CD1c-positive myeloid dendritic cell (primary cell): Measurements from ENCODE around the gene CCL7.

Experiments used
- DNase-seq: peaks from one replicate; pipeline ENCODE4 v3.0.0-alpha.2; 2016; ENCODE audit errors: extremely low spot score

The CCL7 gene

GRCh38 chr17:34246881-34247280, 23.1 kb upstream of the CCL7 start:
- peak; percentile 87 for DNase-seq

- peak; percentile 85 for DNase-seq
Observed at GRCh38 chr17:34248511-34249024, 21.5 kb upstream of the CCL7 start.

DNA sequence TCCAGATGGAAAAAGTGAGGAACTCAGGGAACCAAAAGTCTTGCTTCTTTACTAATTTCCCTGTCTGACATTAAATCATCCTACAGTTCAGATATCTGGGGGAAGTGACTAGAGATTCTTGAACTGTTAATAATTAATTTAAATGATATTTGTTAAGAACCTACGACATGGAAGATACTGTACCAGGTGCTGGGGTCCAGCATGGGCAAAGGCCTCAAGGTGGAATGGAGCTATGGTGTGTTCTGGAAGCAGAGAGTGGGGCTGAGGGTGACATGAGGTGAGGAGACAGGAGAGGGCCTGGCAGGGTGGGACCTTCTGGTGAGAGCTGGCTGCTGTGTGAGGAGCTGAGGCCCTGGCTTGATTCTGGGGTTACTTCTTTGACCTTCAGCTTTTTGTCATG, 21.0 kb upstream of the CCL7 start:
- DNase-seq = no peak

- DNase-seq = peak; percentile 60
Observed at GRCh38 chr17:34249478-34249877, 20.5 kb upstream of the CCL7 start.

- DNase-seq = no peak
Observed at GRCh38 chr17:34251186-34251585, 18.8 kb upstream of the CCL7 start.

DNA sequence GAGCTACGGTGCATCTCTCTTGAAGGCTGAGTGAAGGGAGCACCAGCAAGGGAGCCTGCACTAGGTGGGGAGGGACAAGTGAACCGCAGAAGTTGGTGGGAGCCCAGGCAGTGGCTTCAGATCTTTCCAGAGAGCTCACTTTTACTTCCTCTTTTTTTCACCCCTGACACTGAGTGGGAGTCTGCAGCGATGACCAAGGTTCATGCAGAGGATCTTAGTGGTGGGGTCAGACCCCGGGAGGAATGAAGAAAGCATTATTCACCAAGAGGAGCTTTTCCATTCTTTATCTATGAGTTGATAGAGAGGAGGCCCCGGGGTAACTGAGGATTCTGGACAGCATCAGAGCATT, 18.0 kb upstream of the CCL7 start:
- DNase-seq = peak; percentile 92

GRCh38 chr17:34252444-34253138, 17.4 kb upstream of the CCL7 start:
- DNase-seq = peak; percentile 88

DNA sequence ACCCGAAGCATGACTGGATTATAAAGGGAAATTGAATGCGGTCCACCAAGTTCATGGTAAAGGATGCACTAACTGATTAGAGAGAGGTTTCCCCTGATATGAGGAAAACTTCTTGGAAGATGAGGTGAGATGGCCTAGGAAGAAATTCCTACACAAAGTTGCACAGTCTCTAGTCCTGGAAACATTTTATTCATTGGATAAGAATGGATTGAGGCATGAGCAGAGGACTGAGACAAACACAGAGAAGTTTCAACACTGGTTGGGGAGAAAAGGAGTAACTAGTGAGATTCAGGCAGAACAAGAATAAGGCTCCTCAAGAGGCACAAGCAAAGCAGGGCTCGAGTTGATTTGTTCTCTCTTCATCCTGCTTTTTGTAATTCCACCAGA, 16.9 kb upstream of the CCL7 start:
- no peak for DNase-seq

- DNase-seq = no peak
Observed at GRCh38 chr17:34254146-34254545, 15.9 kb upstream of the CCL7 start.

DNA sequence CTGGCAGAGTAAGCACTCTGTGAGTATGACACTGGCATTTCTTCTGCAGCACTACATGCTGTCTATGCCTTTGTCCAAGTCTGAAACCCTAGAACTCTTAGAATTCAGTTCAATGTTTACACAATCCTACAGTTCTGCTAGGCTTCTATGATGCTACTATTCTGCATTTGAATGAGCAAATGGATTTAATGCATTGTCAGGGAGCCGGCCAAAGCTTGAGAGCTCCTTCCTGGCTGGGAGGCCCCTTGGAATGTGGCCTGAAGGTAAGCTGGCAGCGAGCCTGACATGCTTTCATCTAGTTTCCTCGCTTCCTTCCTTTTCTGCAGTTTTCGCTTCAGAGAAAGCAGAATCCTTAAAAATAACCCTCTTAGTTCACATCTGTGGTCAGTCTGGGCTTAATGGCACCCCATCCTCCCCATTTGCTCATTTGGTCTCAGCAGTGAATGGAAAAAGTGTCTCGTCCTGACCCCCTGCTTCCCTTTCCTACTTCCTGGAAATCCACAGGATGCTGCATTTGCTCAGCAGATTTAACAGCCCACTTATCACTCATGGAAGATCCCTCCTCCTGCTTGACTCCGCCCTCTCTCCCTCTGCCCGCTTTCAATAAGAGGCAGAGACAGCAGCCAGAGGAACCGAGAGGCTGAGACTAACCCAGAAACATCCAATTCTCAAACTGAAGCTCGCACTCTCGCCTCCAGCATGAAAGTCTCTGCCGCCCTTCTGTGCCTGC, 15.2 kb upstream of the CCL7 start, which contains the start of gene CCL2:
Gene CCL2 (plus strand): TSS at position 635 of the 730 bp plus-strand sequence. CDS start 65 bp downstream, at position 700.
- peak; percentile 73 for DNase-seq

GRCh38 chr17:34255381-34255732, 14.7 kb upstream of the CCL7 start:
- DNase-seq = no peak

GRCh38 chr17:34255841-34256240, 14.2 kb upstream of the CCL7 start:
- DNase-seq = no peak

DNA sequence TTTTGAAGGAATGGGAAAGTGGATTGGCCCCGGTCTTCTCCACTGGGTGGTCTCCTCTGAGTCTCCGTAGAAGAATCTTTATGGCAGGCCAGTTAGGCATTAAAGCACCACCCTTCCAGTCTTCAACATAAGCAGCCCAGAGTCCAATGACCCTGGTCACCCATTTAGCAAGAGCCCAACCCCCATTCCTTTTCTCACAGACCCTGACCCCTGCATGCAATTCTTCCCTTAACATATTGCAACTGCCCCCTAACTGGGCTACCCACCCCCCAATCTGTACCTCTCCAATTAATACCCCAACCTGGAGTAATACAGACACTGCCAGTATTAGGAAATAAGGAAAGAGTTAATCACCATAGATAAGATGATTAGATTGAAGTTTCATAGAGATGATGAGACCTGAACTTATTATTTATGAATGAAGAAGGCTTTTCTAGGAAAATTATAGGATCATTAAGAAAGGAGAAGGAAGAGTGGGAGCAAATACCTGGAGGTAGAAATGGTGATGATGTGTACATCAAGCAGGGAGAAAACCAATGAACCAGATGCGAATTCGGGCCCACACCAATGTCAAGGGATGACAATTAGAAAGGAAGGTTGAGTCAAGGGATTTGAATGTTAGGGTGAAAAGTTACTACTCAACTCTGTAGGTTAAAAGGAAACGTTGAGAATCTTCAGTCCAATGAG, 12.6 kb upstream of the CCL7 start:
- DNase-seq = no peak

DNA sequence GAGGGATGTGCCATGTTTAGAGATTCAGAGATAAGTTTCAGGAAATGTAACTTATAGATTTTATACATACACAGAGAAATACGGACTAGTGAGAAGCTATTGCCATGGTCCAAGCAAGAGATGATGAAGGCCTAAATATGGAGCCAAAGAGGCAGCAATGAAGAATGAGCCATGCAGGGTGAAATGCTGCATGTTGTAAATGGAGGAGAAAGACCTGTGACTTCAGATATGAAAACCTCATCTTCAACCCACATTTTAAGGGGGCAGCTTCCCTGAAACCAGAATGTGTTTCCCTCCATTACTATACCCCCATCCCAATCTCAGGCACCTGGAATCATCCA, 12.1 kb upstream of the CCL7 start:
- DNase-seq = no peak

GRCh38 chr17:34259146-34259545, 10.9 kb upstream of the CCL7 start:
- no peak for DNase-seq

DNA sequence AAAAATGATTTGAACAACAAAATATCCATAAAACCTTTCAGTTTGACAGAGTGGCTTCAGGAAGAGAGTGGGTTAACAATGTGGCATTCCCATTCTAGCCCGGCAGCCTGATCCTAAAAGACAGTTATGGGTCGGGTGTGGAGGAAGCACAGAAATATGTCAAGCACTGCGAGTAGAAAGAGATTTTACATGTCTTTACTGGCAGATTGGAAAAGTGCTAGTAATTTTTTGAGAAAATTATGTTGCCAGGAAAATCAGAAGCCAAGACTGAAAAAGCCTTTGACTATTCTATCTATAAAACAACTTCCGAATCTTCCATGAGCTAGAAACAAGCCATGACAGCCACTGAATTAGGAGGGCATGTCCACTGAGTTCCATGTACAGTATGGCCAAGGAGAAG, 9.2 kb upstream of the CCL7 start:
- no peak for DNase-seq

DNA sequence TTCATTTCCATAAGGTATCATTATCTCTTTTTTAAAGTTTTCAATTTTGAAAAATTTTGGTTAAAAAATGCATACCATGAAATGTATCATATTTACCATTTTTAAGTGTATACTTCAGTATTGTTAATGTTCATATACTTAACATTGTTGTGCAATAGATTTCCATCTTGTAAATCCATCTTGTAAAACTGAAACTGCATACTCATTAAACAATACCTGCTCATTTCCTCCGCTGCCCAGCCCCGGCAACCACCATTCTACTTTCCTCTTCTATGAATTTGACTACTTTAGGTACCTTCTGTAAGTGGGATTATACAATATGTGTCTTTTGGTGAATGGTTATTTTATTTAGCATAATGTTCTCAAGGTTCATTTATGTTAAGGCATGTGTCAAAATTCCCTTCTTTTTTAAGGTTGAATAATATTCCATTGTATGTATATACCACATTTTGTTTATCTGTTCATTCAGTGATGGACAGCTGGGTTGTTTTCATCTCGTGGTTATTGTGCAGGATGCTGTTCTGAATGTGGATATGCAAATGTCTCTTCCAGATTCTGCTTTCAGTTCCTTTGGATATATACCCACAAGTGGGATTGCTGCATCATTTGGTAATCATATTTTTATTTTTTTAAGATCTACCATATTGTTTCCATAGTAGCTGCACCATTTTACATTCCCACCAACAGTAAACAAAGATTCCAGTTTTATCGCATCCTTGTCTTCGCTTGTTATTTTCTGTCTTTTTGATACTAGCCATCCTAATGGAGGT, 8.3 kb upstream of the CCL7 start:
- DNase-seq = peak; percentile 52

DNA sequence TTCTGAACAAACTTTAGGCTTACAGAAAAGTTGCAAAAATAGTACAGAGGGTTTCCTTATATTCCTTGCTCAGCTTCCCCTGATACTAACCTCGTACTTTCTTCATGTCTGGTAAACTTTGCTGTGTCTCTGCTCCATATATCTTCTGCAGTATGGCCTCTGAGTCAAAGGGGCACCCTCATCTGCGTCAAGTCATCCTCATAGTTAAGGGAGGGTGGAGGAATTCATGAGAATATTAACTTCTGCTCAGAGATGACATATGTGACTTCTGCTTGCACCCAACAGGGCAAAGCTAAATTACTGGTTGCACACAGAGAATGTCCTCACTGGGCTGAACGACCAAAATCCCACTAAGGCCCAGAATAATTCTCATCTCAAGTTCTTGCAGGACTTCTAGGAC, 4.3 kb upstream of the CCL7 start:
- DNase-seq = peak; percentile 72

- no peak for DNase-seq
Observed at GRCh38 chr17:34275881-34276280, 5.9 kb downstream of the CCL7 start.

DNA sequence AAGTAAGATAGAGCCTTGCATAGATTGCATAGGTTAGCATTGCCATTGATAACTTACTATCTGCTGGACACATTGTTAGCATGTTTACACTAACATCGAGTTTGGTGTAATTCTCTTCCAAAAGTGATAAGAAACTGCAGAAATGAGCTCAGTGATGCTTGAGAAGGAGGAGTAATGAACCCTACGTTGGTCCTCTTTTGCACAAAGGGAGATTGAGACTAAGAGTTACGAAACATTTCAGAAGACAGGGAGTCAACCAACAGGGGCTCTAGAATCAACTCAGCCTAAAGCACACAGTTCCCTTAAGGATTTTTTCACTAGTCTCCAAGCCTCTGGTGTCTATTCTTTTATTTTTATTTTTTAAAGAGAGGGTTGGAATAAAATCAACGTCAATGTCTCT, 6.8 kb downstream of the CCL7 start:
- DNase-seq = no peak

- no peak for DNase-seq
Observed at GRCh38 chr17:34283571-34283970, 13.6 kb downstream of the CCL7 start.

- no peak for DNase-seq
Observed at GRCh38 chr17:34285286-34285792, 15.3 kb downstream of the CCL7 start, which contains the start of gene CCL11. TSS of gene CCL11 (plus strand) at chr17:34285742. CDS start at chr17:34285809, 67 bp downstream.
